Measurements from ENCODE around the gene C15orf62.

C15orf62 gene

DNA sequence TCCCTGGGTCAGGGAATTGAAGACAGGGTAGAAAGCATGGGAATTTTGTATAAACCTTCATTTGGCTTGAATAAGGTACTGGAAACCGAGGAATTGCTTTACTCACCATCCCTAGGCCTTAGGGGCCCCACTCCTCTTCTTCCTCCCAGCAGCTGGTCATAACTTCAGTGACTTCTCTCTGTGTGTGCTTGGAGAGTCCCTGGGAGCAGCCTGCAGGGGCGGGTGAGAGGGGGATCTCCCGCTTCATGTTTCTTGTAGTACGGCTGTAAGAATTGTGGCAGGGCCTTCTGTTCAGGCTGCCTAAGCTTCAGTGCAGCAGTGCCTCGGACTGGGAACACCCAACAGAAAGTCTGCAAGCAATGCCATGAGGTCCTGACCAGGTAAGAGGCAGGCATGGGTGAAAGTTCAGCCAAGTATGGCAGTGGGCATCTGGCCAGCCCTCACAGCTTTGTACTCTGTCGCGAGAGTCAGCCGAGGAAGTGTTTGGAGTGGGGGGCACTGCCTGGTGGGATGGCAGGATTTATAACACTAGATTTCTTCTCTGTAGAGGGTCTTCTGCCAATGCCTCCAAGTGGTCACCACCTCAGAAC, 39.2 kb downstream of the C15orf62 start:
- Histone ChIP-seq H3K9me3 (ENCODE audit: control insufficient read depth, low read length) (no peaks in the 10 kb centered on the region), H3K36me3 (ENCODE audit: control insufficient read depth, insufficient read depth, low read length) (no peaks in the 10 kb centered on the region), H3K27ac (ENCODE audit: insufficient read depth, low read depth, low read length, poor library complexity, severe bottlenecking) (no peak overlapping the region), H3K4me3 (ENCODE audit: insufficient read depth, low read depth, low read length) (no peak overlapping the region), H3K27me3 (ENCODE audit: control insufficient read depth, insufficient read depth, low read length, poor library complexity, severe bottlenecking) (no peaks in the 10 kb centered on the region), H3K4me1 (ENCODE audit: control insufficient read depth, insufficient read depth, low read length) (peaks cover 6% of the 10 kb centered on the region)
- WGBS, 2 experiments, result 87 to 88% methylated on average over 8 of the region's 8 CpGs

- Histone ChIP-seq H3K27me3 (ENCODE audit: control insufficient read depth, insufficient read depth, low read length, poor library complexity, severe bottlenecking) (no peaks in the 10 kb centered on the region), H3K27ac (ENCODE audit: insufficient read depth, low read depth, low read length, poor library complexity, severe bottlenecking) (no peak overlapping the region), H3K4me1 (ENCODE audit: control insufficient read depth, insufficient read depth, low read length) (no peaks in the 10 kb centered on the region), H3K36me3 (ENCODE audit: control insufficient read depth, insufficient read depth, low read length) (no peaks in the 10 kb centered on the region), H3K9me3 (ENCODE audit: control insufficient read depth, low read length) (no peaks in the 10 kb centered on the region), H3K4me3 (ENCODE audit: insufficient read depth, low read depth, low read length) (no peak overlapping the region)
- WGBS, 2 experiments, result 95% methylated on average over 12 of the region's 12 CpGs
Measured at GRCh38 chr15:40812721-40813425, 43.1 kb downstream of the C15orf62 start.

- Histone ChIP-seq H3K4me3 (ENCODE audit: insufficient read depth, low read depth, low read length) (no peak overlapping the region), H3K4me1 (ENCODE audit: control insufficient read depth, insufficient read depth, low read length) (no peaks in the 10 kb centered on the region), H3K27me3 (ENCODE audit: control insufficient read depth, insufficient read depth, low read length, poor library complexity, severe bottlenecking) (no peaks in the 10 kb centered on the region), H3K27ac (ENCODE audit: insufficient read depth, low read depth, low read length, poor library complexity, severe bottlenecking) (no peak overlapping the region), H3K9me3 (ENCODE audit: control insufficient read depth, low read length) (no peaks in the 10 kb centered on the region), H3K36me3 (ENCODE audit: control insufficient read depth, insufficient read depth, low read length) (no peaks in the 10 kb centered on the region)
- WGBS, 2 experiments, result 94 to 95% methylated on average over 4 of the region's 4 CpGs
Measured at GRCh38 chr15:40815042-40815698, 45.4 kb downstream of the C15orf62 start.

- Histone ChIP-seq H3K36me3 (ENCODE audit: control insufficient read depth, insufficient read depth, low read length) (no peaks in the 10 kb centered on the region), H3K9me3 (ENCODE audit: control insufficient read depth, low read length) (no peaks in the 10 kb centered on the region), H3K4me1 (ENCODE audit: control insufficient read depth, insufficient read depth, low read length) (no peaks in the 10 kb centered on the region), H3K4me3 (ENCODE audit: insufficient read depth, low read depth, low read length) (no peak overlapping the region), H3K27me3 (ENCODE audit: control insufficient read depth, insufficient read depth, low read length, poor library complexity, severe bottlenecking) (no peaks in the 10 kb centered on the region), H3K27ac (ENCODE audit: insufficient read depth, low read depth, low read length, poor library complexity, severe bottlenecking) (no peak overlapping the region)
- WGBS, 2 experiments, result 89 to 92% methylated on average over 7 of the region's 7 CpGs
Measured at GRCh38 chr15:40819048-40819447, 49.3 kb downstream of the C15orf62 start.

- H3K27me3 ChIP-seq (ENCODE audit: control insufficient read depth, insufficient read depth, low read length, poor library complexity, severe bottlenecking), result no peaks in the 10 kb centered on the region
- WGBS, 2 experiments, result 93% methylated on average over 2 of the region's 2 CpGs
- no peaks in the 10 kb centered on the region for H3K36me3 ChIP-seq (ENCODE audit: control insufficient read depth, insufficient read depth, low read length)
- no peaks in the 10 kb centered on the region for H3K9me3 ChIP-seq (ENCODE audit: control insufficient read depth, low read length)
- H3K4me3 ChIP-seq (ENCODE audit: insufficient read depth, low read depth, low read length), result no peak overlapping the region
- no peaks in the 10 kb centered on the region for H3K4me1 ChIP-seq (ENCODE audit: control insufficient read depth, insufficient read depth, low read length)
- H3K27ac ChIP-seq (ENCODE audit: insufficient read depth, low read depth, low read length, poor library complexity, severe bottlenecking), result no peak overlapping the region
Measured at GRCh38 chr15:40821195-40821594, 51.4 kb downstream of the C15orf62 start.

Measured in ectodermal cell (in vitro differentiated cells).